Vagina (tissue), 2 donors: Measurements from ENCODE around the gene OR13C8. TPM values are rescaled to one million over a fixed set of nuclear protein-coding genes. Genes with fewer than 3 reads are reported as not detected.

Experiments
- DNase-seq, 2 donors: peaks; one replicate each; pipeline ENCODE4 v3.0.0-alpha.2; 2017; ENCODE audit errors: extremely low spot score in 2 of 2
- H3K27ac ChIP-seq: fragments of 200-600 bp; sonication (generic); one replicate; pipeline ENCODE4 v1.5.1; 2019
- H3K27me3 ChIP-seq: fragments of 200-600 bp; sonication (generic); one replicate; pipeline ENCODE4 v1.5.1; 2019
- H3K36me3 ChIP-seq, 2 donors: fragments of 200-600 bp; sonication (generic); one replicate each; pipeline ENCODE4 v1.5.1; 2017 to 2019
- H3K4me1 ChIP-seq: fragments of 200-600 bp; sonication (generic); one replicate; pipeline ENCODE4 v1.5.1; 2019
- H3K4me3 ChIP-seq, 2 donors: fragments of 200-600 bp; sonication (generic); 1 replicate in 1 of 2; 2 replicates in 1 of 2; pipeline ENCODE4 v1.5.1; 2016 to 2019
- H3K9me3 ChIP-seq: fragments of 200-600 bp; sonication (generic); one replicate; pipeline ENCODE4 v1.5.1; 2019
- CTCF ChIP-seq, 3 experiments: fragments of 450-650 bp in 2 of 3; fragments of 200-600 bp in 1 of 3; sonication (generic) in 1 of 3; IDR thresholded peaks; one replicate each; pipeline ENCODE4 v1.5.1; 2017 to 2019; ENCODE audit warnings: antibody characterized with exemption in 3 of 3, mild to moderate bottlenecking in 2 of 3, moderate library complexity in 2 of 3
- POLR2A ChIP-seq, 2 donors: fragments of 450-650 bp; IDR thresholded peaks; one replicate each; pipeline ENCODE4 v1.6.1; 2017; ENCODE audit warnings: antibody characterized with exemption in 2 of 2, mild to moderate bottlenecking in 2 of 2, moderate library complexity in 2 of 2
- POLR2AphosphoS5 ChIP-seq, 2 donors: sonication (generic); formaldehyde crosslinking; IDR thresholded peaks; one replicate each; pipeline ENCODE4 v1.9.0; 2017; ENCODE audit warnings: antibody characterized with exemption in 2 of 2, mild to moderate bottlenecking in 2 of 2, low read depth in 1 of 2; ENCODE audit not compliant: insufficient read depth in 1 of 2
- intact Hi-C: fragments of 100-400 bp; cut with DNase I; formaldehyde crosslinking; loops from one replicate; pipeline ENCODE4 v1.15.1; 2023
- total RNA-seq: library from RNA; depleted of rRNA; stranded (reverse); fragments of >200 nt; gene quantifications from one replicate; pipeline ENCODE4 v1.2.3, GENCODE V29; 2016

OR13C8 gene
- total RNA-seq, 1 donor from 2014 or later: not detected

DNA sequence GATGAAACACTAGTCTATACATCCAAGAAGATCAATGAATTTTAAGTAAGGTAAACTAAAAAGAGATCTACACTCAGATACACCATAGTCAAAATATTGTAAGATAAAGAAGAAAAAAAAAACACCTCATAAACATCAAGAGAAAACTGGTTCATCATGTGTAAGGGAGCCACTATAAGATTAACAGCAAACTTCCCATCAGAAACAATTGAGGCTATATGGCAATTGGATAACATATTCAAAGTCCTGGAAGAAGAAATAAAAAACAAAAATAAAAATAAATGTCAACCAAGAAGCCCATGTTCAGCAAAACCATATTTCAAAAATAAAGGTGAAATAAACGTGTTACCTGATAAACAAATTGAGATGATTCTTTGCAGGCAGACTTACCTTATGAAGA, 3.6 kb downstream of the OR13C8 start:
- Histone ChIP-seq H3K4me3 (no peak overlapping the region), H3K36me3 (no peaks in the 10 kb centered on the region), H3K27me3 (no peaks in the 10 kb centered on the region), H3K9me3 (no peaks in the 10 kb centered on the region), H3K27ac (no peak overlapping the region), H3K4me1 (no peaks in the 10 kb centered on the region)
- DNase-seq: no peak
- no peak for TF ChIP-seq CTCF (IDR thresholded peaks at IDR 0.05)
- no peak for TF ChIP-seq POLR2AphosphoS5 (IDR thresholded peaks at IDR 0.05; ENCODE audit: insufficient read depth in 1 of 2, low read depth in 1 of 2)
- no peak for TF ChIP-seq POLR2A (IDR thresholded peaks at IDR 0.05)
- intact Hi-C loops: no loop called here

DNA sequence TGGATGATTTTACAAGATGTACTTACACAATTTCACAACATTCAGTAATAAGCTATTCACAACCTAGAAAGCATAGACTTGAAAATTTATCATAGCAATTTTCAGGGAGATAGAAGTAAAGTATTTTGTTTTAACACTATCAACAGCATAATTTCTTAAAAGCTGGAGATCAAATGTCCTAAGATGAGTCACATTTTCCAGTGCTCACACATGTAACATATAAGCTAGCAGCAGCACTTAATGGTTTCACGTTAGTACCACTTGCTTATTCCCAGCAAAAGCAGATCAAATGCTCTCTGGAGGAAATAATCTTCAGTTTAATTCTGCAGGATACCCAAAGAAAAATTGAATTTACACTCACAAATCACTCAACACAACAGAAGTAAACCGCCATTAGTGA, 6.5 kb downstream of the OR13C8 start:
- no peaks in the 10 kb centered on the region for H3K36me3 ChIP-seq
- intact Hi-C loops: no loop called here
- TF ChIP-seq POLR2A (IDR thresholded peaks at IDR 0.05) (no peak), POLR2AphosphoS5 (IDR thresholded peaks at IDR 0.05; ENCODE audit: insufficient read depth in 1 of 2, low read depth in 1 of 2) (no peak), CTCF (IDR thresholded peaks at IDR 0.05) (no peak)

DNA sequence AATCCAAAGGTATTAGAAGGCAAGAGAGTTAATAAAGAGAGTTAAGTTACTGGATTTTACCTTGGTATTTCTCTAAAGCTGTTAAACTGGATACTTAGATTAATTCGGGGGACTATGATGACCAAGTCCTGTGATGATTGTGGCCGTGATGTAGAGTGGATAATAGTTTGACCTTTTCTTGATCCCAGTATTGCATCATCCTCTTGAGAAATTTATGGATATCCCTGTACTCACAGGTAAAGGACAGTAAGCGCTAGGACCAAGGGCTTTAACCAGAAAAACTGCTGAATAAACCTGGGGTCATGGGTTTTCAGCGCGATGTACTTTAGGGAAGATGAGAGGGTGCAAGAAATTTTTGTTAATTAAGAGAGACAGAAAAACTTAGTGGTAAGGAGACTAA, 8.3 kb downstream of the OR13C8 start:
- H3K27ac ChIP-seq: no peak overlapping the region
- intact Hi-C loops: no loop called here
- H3K27me3 ChIP-seq: no peaks in the 10 kb centered on the region
- TF ChIP-seq POLR2A (IDR thresholded peaks at IDR 0.05) (no peak), POLR2AphosphoS5 (IDR thresholded peaks at IDR 0.05; ENCODE audit: insufficient read depth in 1 of 2, low read depth in 1 of 2) (no peak), CTCF (IDR thresholded peaks at IDR 0.05) (no peak)
- H3K36me3 ChIP-seq: no peaks in the 10 kb centered on the region
- no peak overlapping the region for H3K4me3 ChIP-seq
- H3K9me3 ChIP-seq: no peaks in the 10 kb centered on the region
- no peak for DNase-seq
- H3K4me1 ChIP-seq: no peaks in the 10 kb centered on the region

More for the DNA sequence above, 6.5 kb downstream of the OR13C8 start:
- H3K27me3 ChIP-seq: no peaks in the 10 kb centered on the region
- H3K4me3 ChIP-seq: no peak overlapping the region
- H3K9me3 ChIP-seq: no peaks in the 10 kb centered on the region
- no peak overlapping the region for H3K27ac ChIP-seq
- no peak for DNase-seq
- no peaks in the 10 kb centered on the region for H3K4me1 ChIP-seq

GRCh38 chr9:104580562-104580961, 11.6 kb downstream of the OR13C8 start:
- no peaks in the 10 kb centered on the region for H3K9me3 ChIP-seq
- H3K36me3 ChIP-seq: no peaks in the 10 kb centered on the region
- no peak overlapping the region for H3K4me3 ChIP-seq
- no peak for DNase-seq
- H3K27me3 ChIP-seq: no peaks in the 10 kb centered on the region
- H3K27ac ChIP-seq: no peak overlapping the region
- intact Hi-C loops: no loop called here
- no peaks in the 10 kb centered on the region for H3K4me1 ChIP-seq
- TF ChIP-seq CTCF (IDR thresholded peaks at IDR 0.05) (no peak), POLR2AphosphoS5 (IDR thresholded peaks at IDR 0.05; ENCODE audit: insufficient read depth in 1 of 2, low read depth in 1 of 2) (no peak), POLR2A (IDR thresholded peaks at IDR 0.05) (no peak)

DNA sequence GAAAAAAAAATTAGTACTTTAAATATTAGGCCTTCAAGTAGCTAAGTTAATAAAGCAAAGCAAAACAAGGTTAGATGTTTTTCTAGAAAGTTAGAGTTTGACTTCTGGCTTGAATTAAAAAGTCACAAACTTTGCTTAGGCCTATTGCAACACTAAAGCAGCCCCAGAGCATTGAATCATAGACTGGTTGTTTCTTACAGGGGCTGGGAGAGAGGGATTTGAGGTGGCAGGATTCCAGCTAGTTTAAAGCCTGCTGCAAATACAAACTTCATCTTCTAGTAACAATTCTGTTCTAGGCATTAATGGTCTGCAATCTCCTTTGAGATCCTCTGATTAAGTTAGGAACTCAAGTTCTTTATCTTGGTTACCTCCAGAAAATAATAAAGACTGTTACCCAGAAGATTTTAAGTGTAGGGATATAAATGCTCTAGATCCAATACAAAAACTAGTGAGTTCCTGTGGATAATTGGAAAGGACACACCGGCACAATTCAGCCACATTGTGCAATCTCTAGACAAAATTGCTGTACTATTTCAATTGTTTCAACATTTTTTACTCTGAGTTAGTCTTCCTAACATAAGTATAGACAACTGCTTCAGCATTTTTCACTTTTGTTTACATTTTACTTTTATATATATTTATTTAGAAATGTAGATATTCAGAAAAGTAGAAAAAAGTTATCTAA, 17.7 kb downstream of the OR13C8 start:
- intact Hi-C loops: no loop called here
- DNase-seq: no peak
- no peaks in the 10 kb centered on the region for H3K36me3 ChIP-seq
- H3K27me3 ChIP-seq: no peaks in the 10 kb centered on the region
- no peak for TF ChIP-seq POLR2A (IDR thresholded peaks at IDR 0.05)
- TF ChIP-seq CTCF (IDR thresholded peaks at IDR 0.05): no peak
- no peak for TF ChIP-seq POLR2AphosphoS5 (IDR thresholded peaks at IDR 0.05; ENCODE audit: insufficient read depth in 1 of 2, low read depth in 1 of 2)
- no peak overlapping the region for H3K27ac ChIP-seq
- no peaks in the 10 kb centered on the region for H3K4me1 ChIP-seq
- no peaks in the 10 kb centered on the region for H3K9me3 ChIP-seq
- H3K4me3 ChIP-seq: no peak overlapping the region
